DMS53 (cell line): ENCODE data around the gene PPM1L.

Experiments used
- DNase-seq: peaks from one replicate; lab custom pipeline; 2025; lab: John Stamatoyannopoulos, UW

The PPM1L gene

GRCh38 chr3:160929595-160929994, 173.6 kb downstream of the PPM1L start:
- DNase-seq = peak; percentile 77

GRCh38 chr3:160931474-160931873, 175.4 kb downstream of the PPM1L start:
- no peak for DNase-seq

- DNase-seq = no peak
These were observed 179.5 kb downstream of the PPM1L start for GRCh38 chr3:160935413-160936095.

- DNase-seq = no peak
These were observed 186.0 kb downstream of the PPM1L start for GRCh38 chr3:160941885-160942494.

GRCh38 chr3:160943996-160944395, 188.0 kb downstream of the PPM1L start:
- DNase-seq = no peak

- no peak for DNase-seq
These were observed 189.3 kb downstream of the PPM1L start for GRCh38 chr3:160945336-160945735.

GRCh38 chr3:160948273-160948672, 192.2 kb downstream of the PPM1L start:
- DNase-seq = no peak

GRCh38 chr3:160949460-160949859, 193.4 kb downstream of the PPM1L start:
- DNase-seq = no peak

- no peak for DNase-seq
These were observed 194.5 kb downstream of the PPM1L start for GRCh38 chr3:160950542-160950941.

- no peak for DNase-seq
These were observed 194.9 kb downstream of the PPM1L start for GRCh38 chr3:160950954-160951353.

- DNase-seq = no peak
These were observed 195.8 kb downstream of the PPM1L start for GRCh38 chr3:160951642-160952487.

GRCh38 chr3:160953686-160954085, 197.7 kb downstream of the PPM1L start:
- no peak for DNase-seq

GRCh38 chr3:160956785-160957184, 200.8 kb downstream of the PPM1L start:
- DNase-seq = peak; percentile 44

GRCh38 chr3:160960568-160960967, 204.5 kb downstream of the PPM1L start:
- no peak for DNase-seq

GRCh38 chr3:160963949-160964348, 207.9 kb downstream of the PPM1L start:
- DNase-seq = no peak

- DNase-seq = no peak
These were observed 212.7 kb downstream of the PPM1L start for GRCh38 chr3:160968761-160969160.

GRCh38 chr3:160973067-160973809, 217.2 kb downstream of the PPM1L start:
- peak; percentile 38 for DNase-seq

- no peak for DNase-seq
These were observed 221.7 kb downstream of the PPM1L start for GRCh38 chr3:160977773-160978172.

- DNase-seq = no peak
These were observed 224.7 kb downstream of the PPM1L start for GRCh38 chr3:160980740-160981139.

- DNase-seq = no peak
These were observed 225.3 kb downstream of the PPM1L start for GRCh38 chr3:160981217-160981938.

GRCh38 chr3:160982491-160982890, 226.5 kb downstream of the PPM1L start:
- no peak for DNase-seq

GRCh38 chr3:160983900-160984299, 227.9 kb downstream of the PPM1L start:
- DNase-seq = peak; percentile 4
